ENCODE data around the gene CITED4. TPM values are rescaled to one million over a fixed set of nuclear protein-coding genes. Genes with fewer than 3 reads are reported as not detected.
A peak's percentile ranks its signal among the peaks of the same experiment; 100 is the strongest.

Gene CITED4
- total RNA-seq, 1 donor from 2014 or later, result 30.5 TPM

DNA sequence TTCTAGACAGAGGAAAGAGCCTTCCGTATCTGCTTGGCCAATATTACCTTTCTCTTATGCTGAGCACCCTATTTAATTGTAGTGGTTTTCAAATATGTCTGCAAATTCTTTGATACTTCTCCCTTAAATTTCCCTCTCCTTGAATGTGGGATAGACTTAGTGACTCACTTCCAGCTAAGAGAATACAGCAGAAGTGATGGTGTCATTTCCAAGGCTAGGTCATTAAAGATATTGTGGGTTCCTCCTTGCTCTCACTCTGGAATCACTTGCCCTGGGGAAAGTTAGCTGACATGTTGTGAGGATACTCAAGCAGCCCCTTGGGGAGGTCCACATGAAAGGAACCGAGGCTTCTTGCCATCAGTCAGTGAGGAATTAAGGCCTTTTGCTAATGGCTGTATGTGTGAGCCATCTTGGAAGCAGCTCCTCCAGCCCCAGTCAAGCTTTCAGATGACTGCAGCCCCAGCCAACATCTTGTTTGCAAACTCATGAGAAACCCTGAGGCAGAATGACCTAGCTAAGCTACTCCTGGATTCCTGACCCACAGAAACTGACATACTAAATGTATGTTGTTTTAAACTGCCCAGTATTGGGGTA lies 8.1 kb upstream of the CITED4 start:
- H3K36me3 Mint-ChIP-seq (ENCODE audit: low read depth), result no peaks in the 10 kb centered on the region
- H3K27ac Mint-ChIP-seq (ENCODE audit: unreplicated experiment), result no peak overlapping the region
- H3K4me3 Mint-ChIP-seq (ENCODE audit: unreplicated experiment), result no peak overlapping the region
- H3K4me1 Mint-ChIP-seq (ENCODE audit: low read depth), result peaks cover 24% of the 10 kb centered on the region
- no peaks in the 10 kb centered on the region for H3K27me3 Mint-ChIP-seq (ENCODE audit: low read depth)
- no peak for DNase-seq (ENCODE audit: low spot score)
- TF ChIP-seq, protein P1, sequence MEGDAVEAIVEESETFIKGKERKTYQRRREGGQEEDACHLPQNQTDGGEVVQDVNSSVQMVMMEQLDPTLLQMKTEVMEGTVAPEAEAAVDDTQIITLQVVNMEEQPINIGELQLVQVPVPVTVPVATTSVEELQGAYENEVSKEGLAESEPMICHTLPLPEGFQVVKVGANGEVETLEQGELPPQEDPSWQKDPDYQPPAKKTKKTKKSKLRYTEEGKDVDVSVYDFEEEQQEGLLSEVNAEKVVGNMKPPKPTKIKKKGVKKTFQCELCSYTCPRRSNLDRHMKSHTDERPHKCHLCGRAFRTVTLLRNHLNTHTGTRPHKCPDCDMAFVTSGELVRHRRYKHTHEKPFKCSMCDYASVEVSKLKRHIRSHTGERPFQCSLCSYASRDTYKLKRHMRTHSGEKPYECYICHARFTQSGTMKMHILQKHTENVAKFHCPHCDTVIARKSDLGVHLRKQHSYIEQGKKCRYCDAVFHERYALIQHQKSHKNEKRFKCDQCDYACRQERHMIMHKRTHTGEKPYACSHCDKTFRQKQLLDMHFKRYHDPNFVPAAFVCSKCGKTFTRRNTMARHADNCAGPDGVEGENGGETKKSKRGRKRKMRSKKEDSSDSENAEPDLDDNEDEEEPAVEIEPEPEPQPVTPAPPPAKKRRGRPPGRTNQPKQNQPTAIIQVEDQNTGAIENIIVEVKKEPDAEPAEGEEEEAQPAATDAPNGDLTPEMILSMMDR (IDR thresholded peaks at IDR 0.05), result no peak
- peaks cover 10% of the 10 kb centered on the region for H3K9me3 Mint-ChIP-seq (ENCODE audit: low read depth)

DNA sequence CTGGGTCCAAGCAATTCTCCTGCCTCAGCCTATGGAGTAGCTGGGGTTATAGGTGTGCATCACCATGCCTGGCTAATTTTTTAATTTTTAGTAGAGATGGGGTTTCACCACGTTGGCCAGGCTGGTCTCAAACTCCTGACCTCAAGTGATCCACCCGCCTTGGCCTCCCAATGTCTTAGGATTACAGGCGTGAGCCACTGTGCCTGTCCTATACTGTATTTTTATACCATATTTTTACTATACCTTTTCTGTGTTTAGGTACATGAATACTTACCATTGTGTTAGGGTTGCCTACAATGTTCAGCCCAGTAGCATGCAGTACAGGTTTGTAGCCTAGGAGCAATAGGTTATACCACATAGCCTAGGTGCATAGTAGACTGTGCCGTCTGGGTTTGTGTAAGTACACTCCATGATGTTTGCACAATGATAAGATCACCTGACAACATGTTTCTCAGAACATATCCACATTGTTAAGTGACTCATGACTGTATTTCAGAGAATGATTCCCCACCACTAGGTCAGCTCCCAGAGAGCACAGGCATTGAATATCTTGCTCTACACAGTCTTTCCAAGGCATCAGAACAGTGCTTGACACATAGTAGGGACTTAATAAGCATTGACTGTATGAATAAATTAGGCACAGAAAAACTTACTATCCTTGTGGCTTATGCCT lies 6.0 kb upstream of the CITED4 start:
- no peak for DNase-seq (ENCODE audit: low spot score)
- H3K27ac Mint-ChIP-seq (ENCODE audit: unreplicated experiment), result no peak overlapping the region
- H3K4me3 Mint-ChIP-seq (ENCODE audit: unreplicated experiment), result no peak overlapping the region
- H3K27me3 Mint-ChIP-seq (ENCODE audit: low read depth), result no peaks in the 10 kb centered on the region
- H3K36me3 Mint-ChIP-seq (ENCODE audit: low read depth), result no peaks in the 10 kb centered on the region
- H3K9me3 Mint-ChIP-seq (ENCODE audit: low read depth), result peaks cover 10% of the 10 kb centered on the region
- H3K4me1 Mint-ChIP-seq (ENCODE audit: low read depth), result peaks cover 20% of the 10 kb centered on the region
- TF ChIP-seq, protein P1 (IDR thresholded peaks at IDR 0.05), result no peak

DNA sequence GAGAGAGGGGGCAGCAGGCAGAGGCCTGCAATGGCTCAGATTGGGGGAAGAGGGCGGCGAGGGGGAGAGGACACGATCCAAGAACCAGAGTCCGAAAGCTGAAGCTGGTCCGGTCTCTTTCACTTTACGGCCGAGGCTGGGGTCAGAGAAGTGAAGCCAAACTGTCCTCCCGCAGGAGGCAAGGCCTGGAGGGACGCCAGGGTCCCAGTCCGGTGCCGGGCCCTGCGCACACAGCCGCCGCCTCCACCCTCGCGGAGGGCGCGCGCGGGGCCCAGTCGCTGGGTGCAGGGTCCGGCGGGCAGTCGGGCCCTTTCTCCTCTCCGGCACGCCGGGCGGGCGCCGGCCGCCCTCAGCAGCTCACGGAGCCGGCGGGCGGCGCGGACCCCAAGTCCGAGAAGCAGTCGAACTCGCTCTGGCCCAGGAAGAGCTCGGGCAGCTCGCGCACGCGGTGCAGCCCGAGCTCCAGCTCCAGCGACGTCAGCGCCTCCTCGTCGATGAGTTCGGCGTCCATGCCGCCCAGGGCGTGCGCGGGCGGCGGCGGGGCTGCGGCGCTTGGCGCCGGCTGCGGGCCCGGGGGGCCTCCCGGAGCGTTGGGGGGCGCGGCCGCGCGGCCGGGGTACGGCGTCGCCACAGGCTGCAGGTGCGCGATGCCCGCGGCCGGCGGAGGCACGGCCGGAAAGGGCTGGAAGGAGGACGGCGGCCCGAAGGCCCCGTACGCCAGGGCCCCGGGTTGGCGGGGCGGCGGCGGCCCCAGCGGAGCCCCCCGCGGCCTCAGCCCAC lies 749 bp downstream of the CITED4 start:
- no peaks in the 10 kb centered on the region for H3K9me3 Mint-ChIP-seq (ENCODE audit: low read depth)
- no peaks in the 10 kb centered on the region for H3K36me3 Mint-ChIP-seq (ENCODE audit: low read depth)
- TF ChIP-seq, protein P1 (IDR thresholded peaks at IDR 0.05), result peak; percentile 32
- H3K27me3 Mint-ChIP-seq (ENCODE audit: low read depth), result no peaks in the 10 kb centered on the region
- peak overlapping the region; percentile 63 for H3K27ac Mint-ChIP-seq (ENCODE audit: unreplicated experiment)
- DNase-seq (ENCODE audit: low spot score), result no peak
- peaks cover 34% of the 10 kb centered on the region for H3K4me1 Mint-ChIP-seq (ENCODE audit: low read depth)
- H3K4me3 Mint-ChIP-seq (ENCODE audit: unreplicated experiment), result peak overlapping the region; percentile 80

DNA sequence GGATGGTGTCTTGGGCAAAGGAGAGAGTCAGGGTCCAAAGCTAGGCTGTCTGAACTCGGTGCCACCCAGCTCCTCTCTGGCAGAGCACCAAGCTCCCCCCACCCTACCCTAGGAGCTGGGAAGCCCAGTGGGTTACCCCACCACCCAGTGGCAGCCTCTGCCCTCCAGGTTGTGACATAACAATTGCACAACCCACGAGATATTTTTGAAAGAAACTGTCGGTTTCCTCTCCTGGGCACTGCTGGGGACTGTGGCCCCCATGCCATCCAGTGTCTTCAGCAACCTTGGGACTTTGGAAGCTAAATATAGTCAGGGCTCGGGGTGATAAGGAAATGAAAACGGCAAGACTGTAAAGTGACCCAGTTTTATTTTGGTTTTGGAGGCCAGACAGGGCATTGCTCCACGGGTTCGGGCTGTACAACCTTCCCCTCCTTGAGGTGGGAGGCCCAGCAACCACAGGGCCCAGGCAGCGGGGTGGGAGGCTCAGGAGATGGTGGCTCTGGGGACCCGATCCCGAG lies 1.4 kb downstream of the CITED4 start:
- no peaks in the 10 kb centered on the region for H3K9me3 Mint-ChIP-seq (ENCODE audit: low read depth)
- no peaks in the 10 kb centered on the region for H3K36me3 Mint-ChIP-seq (ENCODE audit: low read depth)
- TF ChIP-seq, protein P1 (IDR thresholded peaks at IDR 0.05), result no peak
- peaks cover 34% of the 10 kb centered on the region for H3K4me1 Mint-ChIP-seq (ENCODE audit: low read depth)
- no peak for DNase-seq (ENCODE audit: low spot score)
- peak overlapping the region; percentile 63 for H3K27ac Mint-ChIP-seq (ENCODE audit: unreplicated experiment)
- no peaks in the 10 kb centered on the region for H3K27me3 Mint-ChIP-seq (ENCODE audit: low read depth)
- peak overlapping the region; percentile 80 for H3K4me3 Mint-ChIP-seq (ENCODE audit: unreplicated experiment)

DNA sequence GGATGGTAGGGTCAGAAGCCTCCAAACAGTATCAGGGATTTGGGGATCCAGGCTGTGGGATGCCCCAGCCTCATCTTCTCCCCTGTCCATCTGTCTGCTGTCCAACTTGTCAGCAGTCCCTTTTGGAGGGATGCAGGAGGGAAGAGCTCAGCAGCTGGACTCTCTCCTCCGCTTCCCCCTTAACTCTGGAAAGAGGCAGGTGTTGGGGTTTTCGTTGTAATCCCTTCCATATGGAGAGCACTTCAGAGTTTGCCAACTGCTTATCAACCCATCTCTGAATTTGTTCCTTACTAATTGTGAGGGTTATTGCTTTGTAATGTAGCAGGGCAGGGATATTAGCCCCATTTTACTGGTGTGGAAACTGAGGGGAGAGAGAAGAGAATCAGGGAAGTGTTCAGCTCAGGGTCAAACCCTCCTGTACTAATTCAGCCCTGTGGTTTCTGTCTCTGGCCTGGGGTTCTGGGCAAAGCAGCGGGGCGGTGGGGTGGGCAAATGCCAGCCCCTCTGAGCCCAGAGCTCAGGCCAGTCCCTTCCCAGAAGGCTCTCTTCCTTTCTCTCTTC lies 3.2 kb downstream of the CITED4 start:
- H3K27ac Mint-ChIP-seq (ENCODE audit: unreplicated experiment), result peak overlapping the region; percentile 46
- DNase-seq (ENCODE audit: low spot score), result no peak
- no peaks in the 10 kb centered on the region for H3K27me3 Mint-ChIP-seq (ENCODE audit: low read depth)
- H3K4me3 Mint-ChIP-seq (ENCODE audit: unreplicated experiment), result no peak overlapping the region
- TF ChIP-seq, protein P1 (IDR thresholded peaks at IDR 0.05), result no peak
- no peaks in the 10 kb centered on the region for H3K36me3 Mint-ChIP-seq (ENCODE audit: low read depth)
- no peaks in the 10 kb centered on the region for H3K9me3 Mint-ChIP-seq (ENCODE audit: low read depth)
- peaks cover 29% of the 10 kb centered on the region for H3K4me1 Mint-ChIP-seq (ENCODE audit: low read depth)

All from chondrocyte (in vitro differentiated cells).